ENCODE measurements around the gene HSPA8.
"Not testable (repeated sequence)": the region's sequence is repeated elsewhere in the genome, so short reads cannot be mapped to it uniquely, and the experiment has no call there.

Gene HSPA8

DNA sequence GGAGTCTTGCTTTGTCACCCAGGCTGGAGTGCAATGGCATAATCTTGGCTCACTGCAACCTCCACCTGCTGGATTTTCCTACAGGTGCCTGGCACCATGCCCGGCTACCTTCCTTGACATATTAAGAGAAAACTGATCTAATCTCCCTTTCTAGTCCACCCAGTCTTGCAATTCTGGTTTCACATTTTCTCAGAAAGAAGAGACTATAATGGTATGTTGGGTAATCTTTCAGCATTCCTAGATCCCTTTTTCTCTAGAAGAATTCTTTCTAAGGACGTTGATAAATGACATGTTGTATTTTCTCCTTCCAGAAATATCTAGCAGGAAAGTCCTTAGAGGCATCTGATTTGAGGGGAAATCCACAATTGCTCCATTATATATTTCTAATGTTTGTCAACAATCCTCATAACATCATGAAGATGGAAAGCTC, 10.4 kb upstream of the HSPA8 start:
- DNase-seq: no peak

DNA sequence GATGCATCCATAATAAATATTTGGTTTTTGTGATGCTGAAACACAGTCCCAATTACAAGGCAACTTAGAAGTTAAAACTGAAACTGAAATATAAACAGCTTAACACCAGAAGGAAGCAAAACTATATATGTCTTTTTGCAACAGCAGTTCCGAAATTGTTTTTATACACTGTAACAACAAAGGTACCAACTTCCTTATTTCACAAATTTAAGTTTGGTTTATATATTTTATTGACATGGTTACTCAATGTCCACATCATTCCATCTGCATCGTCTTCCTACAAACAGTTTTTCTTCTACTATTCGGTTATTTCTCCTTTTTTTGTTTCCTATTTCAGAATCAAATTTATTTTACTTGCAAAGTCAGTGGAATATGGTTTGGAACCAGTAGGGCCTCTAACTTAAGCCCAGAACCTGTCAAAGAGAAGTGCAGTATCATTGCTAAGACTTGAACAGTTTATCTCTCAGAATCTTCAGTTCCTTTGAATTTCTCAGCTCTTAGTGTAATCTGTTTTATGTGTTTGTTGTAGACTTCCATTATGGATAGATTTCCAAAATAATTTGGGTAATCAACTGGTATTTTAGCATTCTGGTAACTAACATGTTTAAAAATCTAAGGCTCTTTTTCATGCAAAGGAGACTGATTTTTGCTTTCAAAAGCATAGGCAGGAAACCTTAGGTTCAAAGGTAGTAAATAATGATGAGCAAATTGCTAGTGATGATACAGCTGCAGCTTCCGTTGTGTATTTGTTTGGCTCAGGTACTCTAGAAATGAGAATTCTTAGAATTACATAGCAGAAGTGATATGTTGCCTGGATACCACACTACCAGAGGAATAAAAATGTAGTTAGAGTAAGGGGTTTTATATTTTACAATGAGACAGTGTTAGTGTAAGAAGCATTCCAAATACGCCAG, 8.2 kb upstream of the HSPA8 start:
- DNase-seq: peak in 1 of 5 experiments; percentile 91

DNA sequence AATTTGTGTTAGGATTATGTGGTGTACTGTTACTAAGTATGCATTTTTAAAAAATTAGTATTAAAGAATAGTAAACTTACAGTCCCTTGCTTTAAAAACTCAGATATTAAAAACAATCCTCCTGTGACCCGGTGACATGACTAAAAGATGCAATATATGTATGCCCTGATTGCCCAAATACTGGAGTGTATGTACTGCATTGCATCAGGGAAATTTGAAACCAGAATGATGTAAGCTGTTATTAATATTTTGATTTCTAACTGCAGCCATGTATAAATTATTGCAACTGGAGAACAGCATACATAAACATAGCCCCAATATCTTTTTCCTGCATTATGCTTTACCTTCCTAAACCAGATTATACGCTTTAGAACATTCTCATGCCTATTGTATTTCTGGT, 3.7 kb upstream of the HSPA8 start:
- DNase-seq: no peak

DNA sequence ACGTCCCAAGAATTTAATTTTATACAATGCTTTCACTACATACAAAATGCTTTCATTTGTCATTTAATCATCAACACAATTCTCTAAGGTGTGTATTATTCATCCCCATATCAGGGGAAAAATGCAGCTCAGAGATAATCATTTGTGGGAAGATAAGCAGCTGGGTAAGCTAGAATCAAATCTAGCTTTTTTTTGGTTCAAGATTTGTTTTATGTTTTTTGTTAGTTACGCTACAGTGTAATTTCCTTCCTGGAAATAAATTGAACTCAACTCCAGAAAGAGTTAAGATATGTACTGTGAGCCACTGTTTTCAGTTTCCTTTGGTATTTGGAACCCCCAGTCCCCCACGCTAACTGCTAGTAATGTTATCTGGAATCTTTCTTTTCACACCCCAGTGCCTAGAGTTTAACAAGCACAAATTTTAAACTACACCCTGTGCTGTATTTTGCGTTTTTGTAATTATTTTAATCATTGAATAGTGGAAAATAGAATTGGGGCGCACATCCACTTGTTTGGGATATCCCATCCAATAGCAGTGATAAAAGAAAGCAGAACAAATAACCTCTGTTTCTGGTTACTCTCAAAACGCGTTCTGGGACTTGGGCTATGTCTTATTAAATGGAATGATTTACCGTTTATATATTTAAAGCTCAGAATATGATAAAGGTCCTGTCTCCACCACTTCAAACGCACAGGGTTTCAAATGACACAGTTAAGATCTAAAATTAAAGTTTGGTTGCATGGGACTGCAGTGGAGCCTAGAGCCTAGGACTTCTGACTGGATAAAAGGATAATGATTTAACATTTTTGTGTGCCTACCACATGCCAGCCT, 2.1 kb upstream of the HSPA8 start:
- peak in 1 of 5 experiments; percentile 62 for DNase-seq

DNA sequence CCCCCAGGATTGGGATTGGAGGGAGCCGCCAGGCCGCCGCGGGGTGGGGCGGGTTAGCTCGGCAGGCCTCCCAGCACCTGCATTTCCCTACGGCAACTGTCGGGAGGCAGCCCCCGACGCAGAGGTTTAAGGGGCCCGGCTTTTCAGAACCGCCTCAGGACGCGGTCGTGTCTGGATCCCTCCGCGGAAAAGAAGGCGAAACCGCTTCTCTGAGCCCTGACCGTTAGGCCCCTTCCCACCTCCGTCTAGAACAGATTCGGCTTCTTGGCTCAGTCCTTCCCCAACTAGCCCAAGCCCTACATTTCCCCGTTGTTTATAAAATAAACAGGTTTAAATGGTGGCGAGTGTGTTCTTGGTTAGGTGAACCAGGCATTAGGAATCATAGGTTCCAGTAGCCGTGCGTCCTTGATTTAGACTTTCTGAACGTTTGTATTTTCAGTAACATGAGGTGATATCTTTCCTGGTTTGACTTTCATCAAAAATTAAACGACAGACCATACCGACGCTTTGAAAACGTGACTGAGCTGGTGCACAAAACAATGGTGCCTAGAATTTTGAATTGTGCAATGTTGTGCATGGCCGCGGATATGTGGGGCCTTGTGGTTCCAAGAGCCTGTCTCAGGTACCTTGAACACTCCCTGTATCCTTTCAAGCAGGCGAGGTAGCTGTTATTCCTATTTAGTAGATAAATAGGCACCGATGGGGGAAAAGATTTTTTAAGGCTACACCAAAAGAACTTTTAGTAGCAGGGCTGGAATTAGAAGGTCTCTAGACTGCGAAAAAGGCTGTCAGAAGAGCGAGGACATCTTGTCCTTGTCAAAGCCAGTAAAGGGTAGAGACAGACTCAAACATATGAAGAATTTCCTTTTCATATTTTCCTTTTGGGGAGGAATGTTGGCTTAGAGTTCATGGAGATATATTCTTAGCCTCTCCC, 1.2 kb upstream of the HSPA8 start:
- DNase-seq: peak in 2 of 5 experiments; percentile 37 to 82

DNA sequence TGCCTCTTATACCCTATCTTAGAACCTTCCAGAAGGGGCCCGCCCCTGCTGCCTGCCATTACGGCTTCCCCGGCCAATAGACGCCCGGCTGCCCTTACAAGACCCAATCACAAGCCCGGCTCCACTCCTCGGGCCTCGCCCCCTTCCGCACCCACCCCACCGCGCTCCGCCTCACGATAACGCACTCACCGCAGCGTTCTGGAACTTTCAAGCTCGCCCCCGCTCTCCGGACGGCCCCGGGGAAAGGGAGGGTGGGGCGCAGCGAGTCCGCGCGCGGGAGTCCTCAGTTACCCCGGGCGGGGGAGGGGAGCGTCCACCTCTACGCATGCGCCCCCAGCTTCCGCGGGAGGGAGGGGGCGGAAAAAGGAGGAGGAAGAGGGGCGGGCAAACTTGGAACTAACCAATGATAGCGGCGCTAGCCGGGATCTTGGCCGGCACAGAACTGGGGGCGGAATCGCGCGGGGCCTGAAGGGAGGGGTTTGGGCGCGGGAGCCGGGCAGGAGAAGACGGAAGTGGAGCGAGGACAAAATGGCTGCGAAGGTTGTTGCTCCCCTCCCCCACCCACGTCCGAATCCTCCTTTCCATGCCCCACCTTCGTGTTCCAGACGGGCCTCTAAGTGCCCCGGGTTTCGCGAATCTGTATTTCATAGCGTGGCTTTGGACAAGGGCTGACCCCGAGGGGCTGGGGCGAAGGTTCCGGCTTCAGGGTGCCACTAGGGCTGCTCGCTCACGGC, 389 bp upstream of the HSPA8 start:
- DNase-seq: peak; percentile 98 to 100 (median 100)

DNA sequence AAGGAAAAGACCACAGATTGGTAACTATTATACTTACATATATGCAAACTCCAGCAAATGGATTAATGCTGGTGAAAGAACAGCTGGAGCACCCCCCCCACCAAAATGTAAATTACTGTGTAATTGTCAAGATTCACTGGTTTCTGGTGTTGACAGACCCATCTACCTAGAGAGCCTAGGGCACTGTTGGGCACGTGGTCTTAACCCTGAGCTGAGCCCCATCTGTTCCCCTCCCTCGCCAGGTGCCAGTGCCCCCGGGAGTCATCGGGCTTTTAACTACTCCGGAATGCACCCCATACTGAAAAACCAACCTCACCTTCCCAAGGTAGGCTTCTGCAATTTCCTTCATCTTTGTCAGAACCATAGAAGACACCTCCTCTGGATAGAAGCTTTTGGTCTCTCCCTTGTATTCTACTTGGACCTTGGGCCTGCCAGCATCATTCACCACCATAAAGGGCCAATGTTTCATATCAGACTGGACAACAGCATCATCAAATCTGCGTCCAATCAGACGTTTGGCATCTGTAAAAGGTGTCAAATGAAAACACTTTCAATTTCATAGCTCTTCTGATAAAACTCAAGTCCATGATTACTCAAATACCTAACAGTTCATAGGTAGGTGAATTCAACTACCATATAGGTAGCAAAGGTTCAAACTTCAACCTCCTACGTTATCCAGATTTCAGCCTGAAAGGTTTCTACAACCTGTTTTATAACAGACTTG, 1.5 kb downstream of the HSPA8 start:
- no peak for DNase-seq

DNA sequence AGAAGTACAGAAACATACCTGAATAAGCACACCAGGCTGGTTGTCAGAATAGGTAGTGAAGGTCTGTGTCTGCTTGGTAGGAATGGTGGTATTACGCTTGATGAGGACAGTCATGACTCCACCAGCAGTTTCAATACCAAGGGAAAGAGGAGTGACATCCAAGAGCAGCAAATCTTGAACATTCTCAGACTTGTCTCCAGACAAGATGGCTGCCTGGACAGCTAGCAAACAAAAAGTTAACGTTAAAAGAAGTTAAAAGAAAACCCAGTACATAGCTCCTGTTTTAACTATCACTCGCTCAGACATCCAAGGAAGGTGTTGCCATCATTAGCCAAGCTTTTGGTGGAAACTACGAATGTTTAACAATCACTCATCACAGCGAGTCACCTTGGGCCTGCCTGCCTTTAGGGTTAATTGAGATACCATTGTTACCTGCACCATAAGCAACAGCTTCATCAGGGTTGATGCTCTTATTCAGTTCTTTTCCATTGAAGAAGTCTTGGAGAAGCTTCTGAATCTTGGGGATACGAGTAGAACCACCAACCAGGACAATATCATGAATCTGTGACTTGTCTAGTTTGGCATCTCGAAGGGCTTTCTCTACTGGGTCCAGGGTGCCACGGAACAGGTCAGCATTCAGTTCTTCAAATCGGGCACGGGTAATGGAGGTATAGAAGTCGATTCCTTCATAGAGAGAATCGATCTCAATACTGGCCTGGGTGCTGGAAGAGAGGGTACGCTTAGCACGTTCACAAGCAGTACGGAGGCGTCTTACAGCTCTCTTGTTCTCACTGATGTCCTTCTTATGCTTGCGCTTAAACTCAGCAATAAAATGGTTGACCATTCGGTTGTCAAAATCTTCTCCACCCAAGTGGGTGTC, 2.7 kb downstream of the HSPA8 start:
- not testable (repeated sequence) for DNase-seq

DNA sequence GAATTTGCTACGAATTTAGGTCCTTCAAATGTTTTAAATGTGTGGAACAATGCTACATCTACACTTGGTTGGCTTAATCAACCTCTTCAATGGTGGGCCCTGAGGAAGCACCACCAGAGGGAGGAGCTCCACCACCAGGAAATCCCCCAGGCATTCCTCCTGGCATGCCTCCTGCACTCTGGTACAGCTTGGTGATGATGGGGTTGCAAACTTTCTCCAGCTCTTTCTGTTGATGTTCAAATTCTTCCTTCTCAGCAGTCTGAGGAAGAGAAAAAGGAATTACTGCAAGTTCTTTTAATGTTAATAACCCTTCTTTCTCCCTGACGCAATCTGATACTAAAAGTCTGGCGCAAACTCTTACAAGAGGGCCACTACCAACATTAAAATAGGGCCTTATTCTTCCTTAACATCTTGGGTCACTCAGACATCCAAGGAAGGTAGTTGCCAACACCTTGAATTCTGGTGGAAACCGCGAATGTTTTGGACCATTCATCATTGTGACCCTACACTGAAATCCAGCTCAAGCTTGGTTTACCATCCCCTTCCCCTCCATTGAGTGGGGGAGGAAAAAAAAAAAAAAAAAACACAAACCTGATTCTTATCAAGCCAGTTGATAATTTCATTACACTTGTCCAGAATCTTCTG, 4.2 kb downstream of the HSPA8 start:
- DNase-seq: no peak

DNA sequence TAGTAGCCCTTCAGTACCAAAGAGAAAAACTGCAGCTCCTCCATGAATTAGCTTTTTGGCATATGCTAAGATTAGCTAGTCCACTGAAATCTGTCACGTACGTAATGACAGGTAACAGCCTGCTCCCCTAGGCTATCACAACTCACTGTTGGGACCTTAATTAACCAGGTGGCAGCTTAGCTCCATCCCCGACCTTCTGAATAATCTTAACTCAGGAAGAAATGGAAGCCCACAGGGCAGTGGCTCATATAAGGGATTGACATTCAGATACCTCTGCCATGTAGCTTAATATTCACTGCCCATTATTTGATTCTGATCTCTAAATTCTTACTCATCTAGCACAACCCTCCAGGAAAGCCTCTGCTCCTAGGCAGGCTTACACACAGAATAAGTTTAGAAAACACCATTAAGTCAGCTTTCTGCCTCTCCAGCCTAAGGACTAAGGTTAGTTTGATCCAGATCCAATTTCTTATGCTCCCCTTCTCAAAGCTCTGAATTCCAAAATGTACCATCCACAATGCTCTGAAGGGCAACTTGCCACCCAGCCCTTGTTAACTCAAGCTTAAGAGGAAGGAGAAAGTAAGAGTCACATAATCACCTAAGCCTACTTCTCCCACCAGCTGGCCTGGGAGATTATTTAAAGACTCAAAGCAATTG, 5.0 kb downstream of the HSPA8 start:
- DNase-seq: no peak

DNA sequence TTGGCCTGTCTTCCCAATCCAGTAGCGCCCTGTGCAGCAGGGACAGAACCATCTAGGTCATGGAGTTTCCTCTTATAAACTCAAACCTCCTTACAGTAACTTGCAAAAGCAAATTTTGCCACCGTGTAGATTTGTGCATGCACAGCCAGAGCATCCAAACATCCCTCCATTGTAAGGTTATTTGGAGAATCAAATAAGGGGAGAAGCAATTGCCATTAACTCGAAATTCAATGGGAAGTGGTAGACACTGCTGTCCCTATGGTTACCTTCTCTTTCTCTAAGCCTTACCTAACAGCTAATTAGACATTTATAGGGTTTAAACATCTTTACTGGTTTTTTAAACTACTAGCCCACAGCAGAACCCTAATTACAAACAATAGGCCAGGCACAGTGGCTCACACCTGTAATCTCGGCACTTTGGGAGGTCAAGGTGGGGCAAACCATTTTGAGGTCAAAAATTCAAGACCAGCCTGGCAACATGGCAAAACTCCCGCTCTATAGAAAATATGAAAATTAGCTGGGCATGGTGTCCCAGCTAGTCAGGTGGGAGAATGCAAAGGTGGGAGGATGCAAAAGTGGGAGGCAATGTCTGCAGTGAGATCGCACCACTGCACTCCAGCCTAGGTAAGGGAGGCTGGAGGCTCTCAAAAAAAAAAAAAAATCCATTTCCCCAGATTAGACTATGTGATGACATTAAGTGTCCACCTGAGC, 6.6 kb downstream of the HSPA8 start:
- no peak for DNase-seq

DNA sequence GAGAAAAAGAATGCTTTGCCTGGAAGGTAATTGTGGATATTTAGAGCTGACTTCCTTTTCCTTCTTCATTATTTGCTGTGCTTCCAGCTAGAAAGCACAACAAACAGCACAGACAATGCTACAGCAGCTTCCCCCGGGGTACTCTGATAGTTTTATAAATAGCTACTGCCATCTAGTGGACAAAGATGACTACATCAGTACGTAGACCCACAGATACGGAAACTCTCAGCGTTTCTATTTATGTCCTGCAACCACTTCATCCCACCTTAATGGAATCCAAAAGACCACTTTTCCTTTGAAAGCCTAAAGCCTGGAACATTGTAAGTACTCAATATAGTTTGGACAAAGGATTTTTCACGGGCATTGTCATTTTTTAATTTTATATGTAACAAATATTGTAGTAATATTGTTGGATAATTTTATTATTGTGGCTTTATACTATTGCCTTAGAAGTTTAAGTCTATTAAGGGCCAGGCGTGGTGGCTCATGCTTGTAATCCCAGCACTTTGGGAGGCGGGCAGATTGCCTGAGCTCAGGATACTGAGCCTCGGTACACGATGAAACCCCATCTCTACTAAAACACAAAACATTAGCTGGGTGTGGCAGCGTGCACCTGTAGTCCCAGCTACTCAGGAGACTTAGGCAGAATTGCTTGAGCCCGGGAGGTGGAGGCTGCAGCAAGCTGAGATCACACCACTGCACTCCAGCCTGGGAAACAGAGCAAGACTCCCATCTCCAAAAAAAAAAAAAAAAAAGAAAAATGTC, 7.5 kb downstream of the HSPA8 start:
- DNase-seq: peak in 2 of 5 experiments; percentile 53 to 76

DNA sequence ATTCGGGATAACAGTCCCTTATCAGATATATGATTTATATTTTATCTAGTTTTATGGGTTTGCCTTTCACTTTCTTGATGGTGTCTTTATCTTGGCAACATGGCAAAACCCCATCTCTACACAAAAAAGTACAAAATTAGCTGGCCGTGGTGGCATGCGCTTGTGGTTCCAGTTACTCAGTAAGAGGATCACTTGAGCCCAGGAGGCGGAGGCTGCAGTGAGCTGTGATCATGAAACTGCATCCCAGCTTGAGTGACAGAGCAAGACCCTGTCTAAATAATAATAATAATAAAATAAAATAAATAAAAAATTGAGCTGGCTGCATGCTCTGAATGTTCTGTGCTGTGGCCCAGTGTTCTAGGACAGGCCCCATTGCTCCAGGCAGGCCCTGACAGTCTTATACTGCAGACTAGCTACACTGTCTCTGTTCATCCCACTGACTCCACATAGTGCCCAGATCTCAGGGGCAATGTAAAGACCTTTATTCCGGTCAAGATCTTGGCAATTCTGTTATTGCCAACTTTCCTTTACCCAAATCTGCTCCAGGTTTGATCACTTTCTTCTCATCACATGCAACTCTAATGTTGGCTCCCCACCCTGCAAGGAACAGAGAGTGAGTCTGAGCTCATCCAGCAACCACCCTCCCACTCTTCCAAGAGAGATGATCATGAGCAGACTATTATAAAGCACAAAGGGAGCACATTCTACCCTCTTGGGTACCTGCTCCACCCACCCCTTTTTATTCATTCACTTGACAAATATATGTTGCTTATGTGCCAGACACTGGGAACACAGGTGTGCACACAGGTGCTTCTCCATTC, 8.8 kb downstream of the HSPA8 start:
- DNase-seq: peak in 1 of 5 experiments; percentile 56

DNA sequence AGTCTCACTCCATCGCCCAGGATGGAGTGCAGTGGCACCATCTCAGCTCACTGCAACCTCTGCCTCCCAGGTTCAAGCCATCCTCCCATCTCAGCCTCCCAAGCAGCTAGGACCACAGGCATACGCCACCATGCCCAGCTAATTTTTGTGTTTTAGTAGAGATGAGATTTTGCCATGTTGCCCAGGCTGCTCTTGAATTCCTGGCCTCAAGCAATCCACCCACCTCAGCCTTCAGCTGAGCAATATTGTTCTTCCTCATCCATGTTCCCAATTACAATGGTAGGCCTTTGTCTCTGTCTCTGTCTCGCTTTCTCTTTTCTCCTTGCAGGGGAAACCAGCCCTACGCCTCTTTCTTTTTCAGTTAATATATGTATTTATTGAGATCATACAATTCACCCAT, 10.3 kb downstream of the HSPA8 start:
- DNase-seq: no peak

DNA sequence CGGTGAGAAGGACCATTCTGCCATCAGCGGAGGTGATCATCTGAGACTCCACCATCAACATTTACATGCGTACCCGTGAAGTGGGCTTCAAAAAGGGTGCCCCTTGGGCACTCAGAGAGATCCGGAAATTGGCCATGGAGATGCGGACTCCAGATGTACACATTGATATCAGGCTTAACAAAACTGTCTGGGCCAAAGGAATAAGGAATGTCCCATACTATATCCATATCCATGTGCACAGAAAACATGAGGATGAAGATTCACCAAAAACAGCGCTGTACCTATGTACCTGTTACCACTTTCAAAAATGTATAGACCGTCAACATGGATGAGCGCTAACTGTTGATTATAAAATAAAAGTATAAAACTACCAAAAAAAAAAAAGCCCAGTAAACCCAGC, 10.8 kb downstream of the HSPA8 start:
- DNase-seq: no peak

DNA sequence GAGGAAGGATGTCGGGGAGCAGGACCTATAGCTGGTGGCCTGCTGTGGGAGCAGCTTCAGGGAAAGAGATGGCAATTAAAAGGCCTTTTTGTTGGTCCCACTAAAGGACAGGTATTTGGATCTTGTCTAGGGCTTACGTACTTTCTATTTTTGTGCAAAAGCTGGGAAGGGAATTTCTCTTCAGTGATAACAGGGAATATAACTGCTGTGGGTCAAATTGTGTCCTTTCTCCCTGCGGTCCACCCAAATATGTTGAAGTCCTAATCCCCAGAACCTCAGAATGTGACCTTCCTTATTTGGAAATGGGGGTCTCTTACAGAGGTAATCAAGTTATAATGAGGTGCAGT, 14.0 kb downstream of the HSPA8 start:
- DNase-seq: no peak

Data from T-helper 2 cell (primary cell).